ENCODE measurements around the gene MRPL54.
"Not testable (repeated sequence)": the region's sequence is repeated elsewhere in the genome, so short reads cannot be mapped to it uniquely, and the experiment has no call there.

Gene MRPL54

GRCh38 chr19:3740431-3740830, 22.1 kb upstream of the MRPL54 start:
- no peak for DNase-seq
- Histone ChIP-seq H3K9me3 (ENCODE audit: control insufficient read depth, low read length) (no peaks in the 10 kb centered on the region), H3K27ac (ENCODE audit: insufficient read depth, low read length, poor library complexity, severe bottlenecking) (no peak overlapping the region), H3K4me3 (ENCODE audit: insufficient read depth, low read depth, low read length, poor library complexity, severe bottlenecking) (no peak overlapping the region), H3K4me1 (ENCODE audit: control insufficient read depth, insufficient read depth, low read length, poor library complexity, severe bottlenecking) (peaks cover 3% of the 10 kb centered on the region), H3K27me3 (replicated peaks; ENCODE audit: control insufficient read depth, insufficient read depth, low read length, poor library complexity, severe bottlenecking) (no peaks in the 10 kb centered on the region), H3K36me3 (ENCODE audit: control insufficient read depth, insufficient read depth, low read length) (peaks cover 3% of the 10 kb centered on the region)

- H3K4me3 ChIP-seq (ENCODE audit: insufficient read depth, low read depth, low read length, poor library complexity, severe bottlenecking): no peak overlapping the region
- no peak overlapping the region for H3K27ac ChIP-seq (ENCODE audit: insufficient read depth, low read length, poor library complexity, severe bottlenecking)
- DNase-seq: no peak
- H3K9me3 ChIP-seq (ENCODE audit: control insufficient read depth, low read length): no peaks in the 10 kb centered on the region
- H3K36me3 ChIP-seq (ENCODE audit: control insufficient read depth, insufficient read depth, low read length): peaks cover 3% of the 10 kb centered on the region
- H3K27me3 ChIP-seq (replicated peaks; ENCODE audit: control insufficient read depth, insufficient read depth, low read length, poor library complexity, severe bottlenecking): no peaks in the 10 kb centered on the region
- H3K4me1 ChIP-seq (ENCODE audit: control insufficient read depth, insufficient read depth, low read length, poor library complexity, severe bottlenecking): peaks cover 3% of the 10 kb centered on the region
Observed at GRCh38 chr19:3743486-3743885, 19.0 kb upstream of the MRPL54 start.

GRCh38 chr19:3745363-3746045, 17.0 kb upstream of the MRPL54 start:
- Histone ChIP-seq H3K4me3 (ENCODE audit: insufficient read depth, low read depth, low read length, poor library complexity, severe bottlenecking) (no peak overlapping the region), H3K36me3 (ENCODE audit: control insufficient read depth, insufficient read depth, low read length) (peaks cover 13% of the 10 kb centered on the region), H3K27me3 (replicated peaks; ENCODE audit: control insufficient read depth, insufficient read depth, low read length, poor library complexity, severe bottlenecking) (no peaks in the 10 kb centered on the region), H3K4me1 (ENCODE audit: control insufficient read depth, insufficient read depth, low read length, poor library complexity, severe bottlenecking) (no peaks in the 10 kb centered on the region), H3K27ac (ENCODE audit: insufficient read depth, low read length, poor library complexity, severe bottlenecking) (no peak overlapping the region), H3K9me3 (ENCODE audit: control insufficient read depth, low read length) (no peaks in the 10 kb centered on the region)
- DNase-seq: no peak

- Histone ChIP-seq H3K36me3 (ENCODE audit: control insufficient read depth, insufficient read depth, low read length) (peaks cover 23% of the 10 kb centered on the region), H3K9me3 (ENCODE audit: control insufficient read depth, low read length) (no peaks in the 10 kb centered on the region), H3K4me3 (ENCODE audit: insufficient read depth, low read depth, low read length, poor library complexity, severe bottlenecking) (no peak overlapping the region), H3K27me3 (replicated peaks; ENCODE audit: control insufficient read depth, insufficient read depth, low read length, poor library complexity, severe bottlenecking) (no peaks in the 10 kb centered on the region), H3K4me1 (ENCODE audit: control insufficient read depth, insufficient read depth, low read length, poor library complexity, severe bottlenecking) (no peaks in the 10 kb centered on the region), H3K27ac (ENCODE audit: insufficient read depth, low read length, poor library complexity, severe bottlenecking) (no peak overlapping the region)
- no peak for DNase-seq
Observed at GRCh38 chr19:3746371-3747056, 16.0 kb upstream of the MRPL54 start.

GRCh38 chr19:3748965-3749364, 13.5 kb upstream of the MRPL54 start:
- Histone ChIP-seq H3K4me3 (ENCODE audit: insufficient read depth, low read depth, low read length, poor library complexity, severe bottlenecking) (no peak overlapping the region), H3K9me3 (ENCODE audit: control insufficient read depth, low read length) (no peaks in the 10 kb centered on the region), H3K4me1 (ENCODE audit: control insufficient read depth, insufficient read depth, low read length, poor library complexity, severe bottlenecking) (no peaks in the 10 kb centered on the region), H3K36me3 (ENCODE audit: control insufficient read depth, insufficient read depth, low read length) (peaks cover 46% of the 10 kb centered on the region), H3K27ac (ENCODE audit: insufficient read depth, low read length, poor library complexity, severe bottlenecking) (no peak overlapping the region), H3K27me3 (replicated peaks; ENCODE audit: control insufficient read depth, insufficient read depth, low read length, poor library complexity, severe bottlenecking) (no peaks in the 10 kb centered on the region)
- no peak for DNase-seq

GRCh38 chr19:3750211-3750610, 12.3 kb upstream of the MRPL54 start:
- H3K4me3 ChIP-seq (ENCODE audit: insufficient read depth, low read depth, low read length, poor library complexity, severe bottlenecking): no peak overlapping the region
- peaks cover 51% of the 10 kb centered on the region for H3K36me3 ChIP-seq (ENCODE audit: control insufficient read depth, insufficient read depth, low read length)

GRCh38 chr19:3751236-3751635, 11.2 kb upstream of the MRPL54 start:
- no peaks in the 10 kb centered on the region for H3K4me1 ChIP-seq (ENCODE audit: control insufficient read depth, insufficient read depth, low read length, poor library complexity, severe bottlenecking)

More at GRCh38 chr19:3750211-3750610, 12.3 kb upstream of the MRPL54 start:
- H3K27me3 ChIP-seq (replicated peaks; ENCODE audit: control insufficient read depth, insufficient read depth, low read length, poor library complexity, severe bottlenecking): no peaks in the 10 kb centered on the region
- no peaks in the 10 kb centered on the region for H3K9me3 ChIP-seq (ENCODE audit: control insufficient read depth, low read length)
- no peak for DNase-seq
- no peaks in the 10 kb centered on the region for H3K4me1 ChIP-seq (ENCODE audit: control insufficient read depth, insufficient read depth, low read length, poor library complexity, severe bottlenecking)
- H3K27ac ChIP-seq (ENCODE audit: insufficient read depth, low read length, poor library complexity, severe bottlenecking): no peak overlapping the region

GRCh38 chr19:3752492-3752891, 10.0 kb upstream of the MRPL54 start:
- no peak overlapping the region for H3K4me3 ChIP-seq (ENCODE audit: insufficient read depth, low read depth, low read length, poor library complexity, severe bottlenecking)
- H3K27ac ChIP-seq (ENCODE audit: insufficient read depth, low read length, poor library complexity, severe bottlenecking): no peak overlapping the region
- no peaks in the 10 kb centered on the region for H3K9me3 ChIP-seq (ENCODE audit: control insufficient read depth, low read length)
- no peaks in the 10 kb centered on the region for H3K4me1 ChIP-seq (ENCODE audit: control insufficient read depth, insufficient read depth, low read length, poor library complexity, severe bottlenecking)
- no peak for DNase-seq
- H3K36me3 ChIP-seq (ENCODE audit: control insufficient read depth, insufficient read depth, low read length): peaks cover 52% of the 10 kb centered on the region
- no peaks in the 10 kb centered on the region for H3K27me3 ChIP-seq (replicated peaks; ENCODE audit: control insufficient read depth, insufficient read depth, low read length, poor library complexity, severe bottlenecking)

More at GRCh38 chr19:3751236-3751635, 11.2 kb upstream of the MRPL54 start:
- Histone ChIP-seq H3K9me3 (ENCODE audit: control insufficient read depth, low read length) (no peaks in the 10 kb centered on the region), H3K36me3 (ENCODE audit: control insufficient read depth, insufficient read depth, low read length) (peaks cover 51% of the 10 kb centered on the region), H3K27ac (ENCODE audit: insufficient read depth, low read length, poor library complexity, severe bottlenecking) (no peak overlapping the region), H3K27me3 (replicated peaks; ENCODE audit: control insufficient read depth, insufficient read depth, low read length, poor library complexity, severe bottlenecking) (no peaks in the 10 kb centered on the region), H3K4me3 (ENCODE audit: insufficient read depth, low read depth, low read length, poor library complexity, severe bottlenecking) (no peak overlapping the region)
- DNase-seq: no peak

- Histone ChIP-seq H3K27ac (ENCODE audit: insufficient read depth, low read length, poor library complexity, severe bottlenecking) (no peak overlapping the region), H3K9me3 (ENCODE audit: control insufficient read depth, low read length) (no peaks in the 10 kb centered on the region), H3K27me3 (replicated peaks; ENCODE audit: control insufficient read depth, insufficient read depth, low read length, poor library complexity, severe bottlenecking) (no peaks in the 10 kb centered on the region), H3K4me1 (ENCODE audit: control insufficient read depth, insufficient read depth, low read length, poor library complexity, severe bottlenecking) (no peaks in the 10 kb centered on the region), H3K4me3 (ENCODE audit: insufficient read depth, low read depth, low read length, poor library complexity, severe bottlenecking) (no peak overlapping the region), H3K36me3 (ENCODE audit: control insufficient read depth, insufficient read depth, low read length) (peaks cover 55% of the 10 kb centered on the region)
- DNase-seq: no peak
Observed at GRCh38 chr19:3753631-3754410, 8.7 kb upstream of the MRPL54 start.

- H3K9me3 ChIP-seq (ENCODE audit: control insufficient read depth, low read length); DNase-seq; H3K27ac ChIP-seq (ENCODE audit: insufficient read depth, low read length, poor library complexity, severe bottlenecking); H3K4me3 ChIP-seq (ENCODE audit: insufficient read depth, low read depth, low read length, poor library complexity, severe bottlenecking); H3K27me3 ChIP-seq (replicated peaks; ENCODE audit: control insufficient read depth, insufficient read depth, low read length, poor library complexity, severe bottlenecking): not testable (repeated sequence)
- Histone ChIP-seq H3K4me1 (ENCODE audit: control insufficient read depth, insufficient read depth, low read length, poor library complexity, severe bottlenecking) (peaks cover 28% of the 10 kb centered on the region), H3K36me3 (ENCODE audit: control insufficient read depth, insufficient read depth, low read length) (peaks cover 27% of the 10 kb centered on the region)
Observed at GRCh38 chr19:3757705-3758104, 4.8 kb upstream of the MRPL54 start.

All from effector memory CD4-positive, alpha-beta T cell (primary cell).